Activated naive CD8-positive, alpha-beta T cell treated with anti-CD3 and anti-CD28 coated beads, Interleukin-2, amount 50 U/mL, for 24 hours (primary cell): ENCODE results near the gene AKT3.

Source experiments
- ATAC-seq: fragments of 150-1000 bp; cut with Tn5 transposase; one replicate; pipeline ENCODE4 v1.10.0; 2021
- DNase-seq: peaks from one replicate; pipeline ENCODE4 v3.0.0; 2021
- H3K27ac Mint-ChIP-seq: one replicate; pipeline ENCODE4 v1.8.0; 2021; ENCODE audit warnings: mild to moderate bottlenecking, mixed read lengths
- H3K27me3 Mint-ChIP-seq: one replicate; pipeline ENCODE4 v1.8.0; 2021; ENCODE audit warnings: mixed read lengths
- H3K36me3 Mint-ChIP-seq: one replicate; pipeline ENCODE4 v1.8.0; 2021; ENCODE audit warnings: low read depth, mixed read lengths
- H3K4me1 Mint-ChIP-seq: one replicate; pipeline ENCODE4 v1.8.0; 2021; ENCODE audit warnings: mixed read lengths
- H3K4me3 Mint-ChIP-seq: one replicate; pipeline ENCODE4 v1.8.0; 2021; ENCODE audit warnings: mild to moderate bottlenecking, moderate library complexity, mixed read lengths
- H3K9me3 Mint-ChIP-seq: one replicate; pipeline ENCODE4 v1.8.0; 2021; ENCODE audit warnings: mixed read lengths

Gene AKT3

GRCh38 chr1:243726806-243727502 is 123.1 kb downstream of the AKT3 start:
- H3K4me3 Mint-ChIP-seq: no peak overlapping the region
- DNase-seq (no peak), ATAC-seq (no peak)
- H3K27me3 Mint-ChIP-seq: no peaks in the 10 kb centered on the region
- H3K4me1 Mint-ChIP-seq: peaks cover 46% of the 10 kb centered on the region
- peaks cover 5% of the 10 kb centered on the region for H3K9me3 Mint-ChIP-seq
- H3K36me3 Mint-ChIP-seq: peaks cover 12% of the 10 kb centered on the region
- H3K27ac Mint-ChIP-seq: no peak overlapping the region

GRCh38 chr1:243725846-243726245 is 124.2 kb downstream of the AKT3 start:
- Mint-ChIP-seq H3K27ac (no peak overlapping the region), H3K36me3 (peaks cover 10% of the 10 kb centered on the region), H3K27me3 (no peaks in the 10 kb centered on the region), H3K9me3 (peaks cover 5% of the 10 kb centered on the region), H3K4me3 (no peak overlapping the region), H3K4me1 (peaks cover 44% of the 10 kb centered on the region)
- no peak for ATAC-seq
- DNase-seq: no peak

GRCh38 chr1:243725075-243725474 is 125.0 kb downstream of the AKT3 start:
- Mint-ChIP-seq H3K27ac (no peak overlapping the region), H3K4me1 (peaks cover 44% of the 10 kb centered on the region), H3K27me3 (no peaks in the 10 kb centered on the region), H3K9me3 (peaks cover 3% of the 10 kb centered on the region), H3K4me3 (no peak overlapping the region), H3K36me3 (peaks cover 7% of the 10 kb centered on the region)
- ATAC-seq (peak; percentile 28), DNase-seq (no peak)

- no peak overlapping the region for H3K4me3 Mint-ChIP-seq
- ATAC-seq (peak; percentile 76), DNase-seq (no peak)
- H3K9me3 Mint-ChIP-seq: no peaks in the 10 kb centered on the region
- H3K36me3 Mint-ChIP-seq: peaks cover 6% of the 10 kb centered on the region
- H3K27ac Mint-ChIP-seq: no peak overlapping the region
- H3K27me3 Mint-ChIP-seq: no peaks in the 10 kb centered on the region
- H3K4me1 Mint-ChIP-seq: peaks cover 43% of the 10 kb centered on the region
Observed at GRCh38 chr1:243723458-243724043, 126.5 kb downstream of the AKT3 start.

GRCh38 chr1:243723050-243723449 is 127.0 kb downstream of the AKT3 start:
- Mint-ChIP-seq H3K27me3 (no peaks in the 10 kb centered on the region), H3K36me3 (peaks cover 6% of the 10 kb centered on the region), H3K4me3 (no peak overlapping the region), H3K27ac (no peak overlapping the region), H3K4me1 (peaks cover 41% of the 10 kb centered on the region), H3K9me3 (no peaks in the 10 kb centered on the region)
- DNase-seq (no peak), ATAC-seq (no peak)

GRCh38 chr1:243719476-243719875 is 130.6 kb downstream of the AKT3 start:
- ATAC-seq: no peak

GRCh38 chr1:243718893-243719292 is 131.2 kb downstream of the AKT3 start:
- Mint-ChIP-seq H3K4me1 (peaks cover 24% of the 10 kb centered on the region), H3K4me3 (no peak overlapping the region), H3K36me3 (peaks cover 5% of the 10 kb centered on the region), H3K27me3 (no peaks in the 10 kb centered on the region), H3K27ac (no peak overlapping the region), H3K9me3 (no peaks in the 10 kb centered on the region)
- DNase-seq: no peak
- ATAC-seq: no peak

More at GRCh38 chr1:243719476-243719875, 130.6 kb downstream of the AKT3 start:
- Mint-ChIP-seq H3K27me3 (no peaks in the 10 kb centered on the region), H3K36me3 (peaks cover 6% of the 10 kb centered on the region), H3K4me3 (no peak overlapping the region), H3K4me1 (peaks cover 24% of the 10 kb centered on the region), H3K27ac (no peak overlapping the region), H3K9me3 (no peaks in the 10 kb centered on the region)
- no peak for DNase-seq

- no peak for ATAC-seq
- H3K36me3 Mint-ChIP-seq: peaks cover 4% of the 10 kb centered on the region
- no peaks in the 10 kb centered on the region for H3K9me3 Mint-ChIP-seq
- H3K4me1 Mint-ChIP-seq: peaks cover 21% of the 10 kb centered on the region
- DNase-seq: no peak
- H3K27ac Mint-ChIP-seq: no peak overlapping the region
- H3K4me3 Mint-ChIP-seq: no peak overlapping the region
- H3K27me3 Mint-ChIP-seq: no peaks in the 10 kb centered on the region
Observed at GRCh38 chr1:243718022-243718421, 132.0 kb downstream of the AKT3 start.

GRCh38 chr1:243716906-243717305 is 133.1 kb downstream of the AKT3 start:
- H3K4me1 Mint-ChIP-seq: peaks cover 20% of the 10 kb centered on the region
- peaks cover 4% of the 10 kb centered on the region for H3K36me3 Mint-ChIP-seq
- no peak overlapping the region for H3K4me3 Mint-ChIP-seq
- H3K27me3 Mint-ChIP-seq: no peaks in the 10 kb centered on the region
- no peak for DNase-seq
- no peak for ATAC-seq
- H3K27ac Mint-ChIP-seq: no peak overlapping the region
- H3K9me3 Mint-ChIP-seq: no peaks in the 10 kb centered on the region

- H3K4me3 Mint-ChIP-seq: no peak overlapping the region
- H3K27me3 Mint-ChIP-seq: no peaks in the 10 kb centered on the region
- no peak overlapping the region for H3K27ac Mint-ChIP-seq
- H3K4me1 Mint-ChIP-seq: peaks cover 29% of the 10 kb centered on the region
- DNase-seq: no peak
- peaks cover 4% of the 10 kb centered on the region for H3K36me3 Mint-ChIP-seq
- H3K9me3 Mint-ChIP-seq: no peaks in the 10 kb centered on the region
- ATAC-seq: no peak
Observed at GRCh38 chr1:243715285-243715684, 134.8 kb downstream of the AKT3 start.

- no peak for DNase-seq
- Mint-ChIP-seq H3K36me3 (no peaks in the 10 kb centered on the region), H3K27ac (no peak overlapping the region), H3K4me3 (no peak overlapping the region), H3K9me3 (no peaks in the 10 kb centered on the region), H3K27me3 (no peaks in the 10 kb centered on the region), H3K4me1 (peaks cover 28% of the 10 kb centered on the region)
- no peak for ATAC-seq
Observed at GRCh38 chr1:243713470-243714186, 136.4 kb downstream of the AKT3 start.

- no peak for DNase-seq
- ATAC-seq: no peak
- Mint-ChIP-seq H3K4me1 (peaks cover 28% of the 10 kb centered on the region), H3K36me3 (no peaks in the 10 kb centered on the region), H3K27me3 (no peaks in the 10 kb centered on the region), H3K4me3 (no peak overlapping the region), H3K9me3 (no peaks in the 10 kb centered on the region), H3K27ac (no peak overlapping the region)
Observed at GRCh38 chr1:243712941-243713340, 137.1 kb downstream of the AKT3 start.

- DNase-seq (no peak), ATAC-seq (no peak)
- Mint-ChIP-seq H3K27ac (no peak overlapping the region), H3K9me3 (no peaks in the 10 kb centered on the region), H3K36me3 (no peaks in the 10 kb centered on the region), H3K4me3 (no peak overlapping the region), H3K4me1 (peaks cover 28% of the 10 kb centered on the region), H3K27me3 (no peaks in the 10 kb centered on the region)
Observed at GRCh38 chr1:243712242-243712641, 137.8 kb downstream of the AKT3 start.

GRCh38 chr1:243710467-243710866 is 139.6 kb downstream of the AKT3 start:
- no peak overlapping the region for H3K4me3 Mint-ChIP-seq
- ATAC-seq: no peak
- no peaks in the 10 kb centered on the region for H3K36me3 Mint-ChIP-seq
- no peak overlapping the region for H3K27ac Mint-ChIP-seq
- H3K9me3 Mint-ChIP-seq: no peaks in the 10 kb centered on the region
- DNase-seq: no peak
- H3K27me3 Mint-ChIP-seq: no peaks in the 10 kb centered on the region
- H3K4me1 Mint-ChIP-seq: peaks cover 24% of the 10 kb centered on the region

GRCh38 chr1:243708210-243708609 is 141.8 kb downstream of the AKT3 start:
- peaks cover 17% of the 10 kb centered on the region for H3K4me1 Mint-ChIP-seq
- H3K27ac Mint-ChIP-seq: no peak overlapping the region
- no peak overlapping the region for H3K4me3 Mint-ChIP-seq
- H3K9me3 Mint-ChIP-seq: no peaks in the 10 kb centered on the region
- no peak for DNase-seq
- H3K27me3 Mint-ChIP-seq: no peaks in the 10 kb centered on the region
- H3K36me3 Mint-ChIP-seq: no peaks in the 10 kb centered on the region
- no peak for ATAC-seq
